Sigmoid colon (tissue), 7 donors: ENCODE measurements around the gene CBR3. TPM values are rescaled to one million over a fixed set of nuclear protein-coding genes. Genes with fewer than 3 reads are reported as not detected.

Experiments used
- DNase-seq: peaks from one replicate; pipeline ENCODE4 v3.0.0-alpha.2; 2019
- H3K27ac ChIP-seq, 4 donors: fragments of 200-600 bp; sonication (generic); one replicate each; pipeline ENCODE4 v1.5.1; 2016 to 2019; ENCODE audit warnings: mild to moderate bottlenecking in 1 of 4
- H3K27me3 ChIP-seq, 3 donors: fragments of 200-600 bp; sonication (generic); one replicate each; pipeline ENCODE4 v1.5.1; 2019; ENCODE audit warnings: mild to moderate bottlenecking in 1 of 3
- H3K36me3 ChIP-seq, 4 donors: fragments of 200-600 bp; sonication (generic); one replicate each; pipeline ENCODE4 v1.5.1; 2016 to 2019
- H3K4me1 ChIP-seq, 4 donors: fragments of 200-600 bp; sonication (generic); one replicate each; pipeline ENCODE4 v1.5.1; 2017 to 2019
- H3K4me3 ChIP-seq, 4 donors: fragments of 200-600 bp; sonication (generic); one replicate each; pipeline ENCODE4 v1.5.1; 2017 to 2019; ENCODE audit warnings: mild to moderate bottlenecking in 2 of 4, moderate library complexity in 1 of 4
- H3K9me3 ChIP-seq, 4 donors: fragments of 200-600 bp in 3 of 4; sonication (generic) in 3 of 4; one replicate each; pipeline versions ENCODE4 v1.5.1 to v1.6.1; 2013 to 2019
- CTCF ChIP-seq, 4 experiments: fragments of 450-650 bp in 3 of 4; fragments of 200-600 bp in 1 of 4; IDR thresholded peaks; one replicate each; pipeline ENCODE4 v1.5.1; 2016 to 2019; ENCODE audit warnings: antibody characterized with exemption in 4 of 4, mild to moderate bottlenecking in 3 of 4, moderate library complexity in 2 of 4
- EP300 ChIP-seq, 4 donors: sonication (generic); formaldehyde crosslinking; IDR thresholded peaks; one replicate each; pipeline ENCODE4 v1.6.1; 2017; ENCODE audit warnings: antibody characterized with exemption in 4 of 4
- POLR2A ChIP-seq, 2 donors: fragments of 450-650 bp; IDR thresholded peaks; one replicate each; pipeline ENCODE4 v1.6.1; 2016; ENCODE audit warnings: antibody characterized with exemption in 2 of 2, mild to moderate bottlenecking in 2 of 2, moderate library complexity in 2 of 2
- POLR2AphosphoS5 ChIP-seq, 4 donors: sonication (generic); formaldehyde crosslinking; IDR thresholded peaks; one replicate each; pipeline ENCODE4 v1.6.1; 2017; ENCODE audit warnings: antibody characterized with exemption in 4 of 4
- WGBS, 2 donors: extraction: QIAGEN DNeasy Blood & Tissue Kit; methylation state at CpG; one replicate each; pipeline ENCODE4 v1.1.7; 2013; 5-methylcytosine and 5-hydroxymethylcytosine counted together
- intact Hi-C: fragments of 100-400 bp; cut with DNase I; formaldehyde crosslinking; loops from one replicate; pipeline ENCODE4 v1.15.1; 2023
- polyA plus RNA-seq, 3 donors: library from polyadenylated mRNA; stranded (reverse); fragments of 200-250 nt; gene quantifications; one replicate each; pipeline ENCODE4 v1.2.3, GENCODE V29; 2013
- total RNA-seq, 4 donors: library from RNA; depleted of rRNA; stranded (reverse); fragments of >200 nt; gene quantifications; one replicate each; pipeline ENCODE4 v1.1.0, GENCODE V29; 2016
- donor health status: healthy with polysubstance abuse.
- donor health status: Bipolar disorder and iron deficiency.
- donor health status: healthy.

CBR3 gene
- total and polyA plus RNA-seq, 7 donors = 2.3 to 17.8 (median 10.2) TPM

- H3K27ac ChIP-seq = peak overlapping the region in 2 of 4 donors; percentile 10 to 14
- DNase-seq = no peak
- TF ChIP-seq EP300 (IDR thresholded peaks at IDR 0.05) (no peak), POLR2A (IDR thresholded peaks at IDR 0.05) (no peak), CTCF (IDR thresholded peaks at IDR 0.05) (no peak), POLR2AphosphoS5 (IDR thresholded peaks at IDR 0.05) (no peak)
- no peak overlapping the region for H3K4me3 ChIP-seq
- intact Hi-C loops = no loop called here
- no peaks in the 10 kb centered on the region for H3K9me3 ChIP-seq
- H3K27me3 ChIP-seq = no peaks in the 10 kb centered on the region
- H3K36me3 ChIP-seq = no peaks in the 10 kb centered on the region
- peaks cover 0 to 9% (median 7%) of the 10 kb centered on the region in 4 donors for H3K4me1 ChIP-seq
Observed at GRCh38 chr21:36126208-36126565, 8.7 kb upstream of the CBR3 start.

- no peak overlapping the region for H3K27ac ChIP-seq
- WGBS, 2 donors = 96 to 97% methylated on average over 5 of the region's 5 CpGs
Observed at GRCh38 chr21:36126621-36127110, 8.2 kb upstream of the CBR3 start.

GRCh38 chr21:36127250-36127904, 7.5 kb upstream of the CBR3 start:
- H3K4me3 ChIP-seq = no peak overlapping the region
- peak; percentile 19 for DNase-seq
- TF ChIP-seq EP300 (IDR thresholded peaks at IDR 0.05) (no peak), POLR2AphosphoS5 (IDR thresholded peaks at IDR 0.05) (no peak), POLR2A (IDR thresholded peaks at IDR 0.05) (no peak), CTCF (IDR thresholded peaks at IDR 0.05) (no peak)
- intact Hi-C loops = no loop called here
- 84 to 94% methylated on average over 10 of the region's 10 CpGs for WGBS, 2 donors
- H3K27ac ChIP-seq = peak overlapping the region in 1 of 4 donors; percentile 6
- no peaks in the 10 kb centered on the region for H3K36me3 ChIP-seq
- H3K9me3 ChIP-seq = no peaks in the 10 kb centered on the region
- H3K27me3 ChIP-seq = no peaks in the 10 kb centered on the region
- peaks cover 0 to 9% (median 7%) of the 10 kb centered on the region in 4 donors for H3K4me1 ChIP-seq

More at GRCh38 chr21:36126621-36127110, 8.2 kb upstream of the CBR3 start:
- peaks cover 0 to 9% (median 7%) of the 10 kb centered on the region in 4 donors for H3K4me1 ChIP-seq
- DNase-seq = no peak
- H3K9me3 ChIP-seq = no peaks in the 10 kb centered on the region
- no peak for TF ChIP-seq CTCF (IDR thresholded peaks at IDR 0.05)
- no peak for TF ChIP-seq POLR2A (IDR thresholded peaks at IDR 0.05)
- TF ChIP-seq EP300 (IDR thresholded peaks at IDR 0.05) = no peak
- TF ChIP-seq POLR2AphosphoS5 (IDR thresholded peaks at IDR 0.05) = no peak
- H3K4me3 ChIP-seq = no peak overlapping the region
- H3K36me3 ChIP-seq = no peaks in the 10 kb centered on the region
- no peaks in the 10 kb centered on the region for H3K27me3 ChIP-seq
- intact Hi-C loops = no loop called here

GRCh38 chr21:36127977-36128376, 6.9 kb upstream of the CBR3 start:
- peak overlapping the region in 1 of 4 donors; percentile 6 for H3K27ac ChIP-seq
- no peak for TF ChIP-seq EP300 (IDR thresholded peaks at IDR 0.05)
- TF ChIP-seq CTCF (IDR thresholded peaks at IDR 0.05) = no peak
- TF ChIP-seq POLR2AphosphoS5 (IDR thresholded peaks at IDR 0.05) = no peak
- no peak for TF ChIP-seq POLR2A (IDR thresholded peaks at IDR 0.05)
- no peaks in the 10 kb centered on the region for H3K9me3 ChIP-seq
- H3K36me3 ChIP-seq = no peaks in the 10 kb centered on the region
- WGBS, 2 donors = 68 to 78% methylated on average over 5 of the region's 5 CpGs
- H3K4me3 ChIP-seq = no peak overlapping the region
- intact Hi-C loops = no loop called here
- H3K4me1 ChIP-seq = peaks cover 0 to 9% (median 7%) of the 10 kb centered on the region in 4 donors
- H3K27me3 ChIP-seq = no peaks in the 10 kb centered on the region
- peak; percentile 64 for DNase-seq
